ENCODE results near the gene HDAC4. TPM values are rescaled to one million over a fixed set of nuclear protein-coding genes. Genes with fewer than 3 reads are reported as not detected.

Gene HDAC4
- total RNA-seq, 8 experiments from 2014 or later = 12.2 to 55.7 (median 18.1) TPM

DNA sequence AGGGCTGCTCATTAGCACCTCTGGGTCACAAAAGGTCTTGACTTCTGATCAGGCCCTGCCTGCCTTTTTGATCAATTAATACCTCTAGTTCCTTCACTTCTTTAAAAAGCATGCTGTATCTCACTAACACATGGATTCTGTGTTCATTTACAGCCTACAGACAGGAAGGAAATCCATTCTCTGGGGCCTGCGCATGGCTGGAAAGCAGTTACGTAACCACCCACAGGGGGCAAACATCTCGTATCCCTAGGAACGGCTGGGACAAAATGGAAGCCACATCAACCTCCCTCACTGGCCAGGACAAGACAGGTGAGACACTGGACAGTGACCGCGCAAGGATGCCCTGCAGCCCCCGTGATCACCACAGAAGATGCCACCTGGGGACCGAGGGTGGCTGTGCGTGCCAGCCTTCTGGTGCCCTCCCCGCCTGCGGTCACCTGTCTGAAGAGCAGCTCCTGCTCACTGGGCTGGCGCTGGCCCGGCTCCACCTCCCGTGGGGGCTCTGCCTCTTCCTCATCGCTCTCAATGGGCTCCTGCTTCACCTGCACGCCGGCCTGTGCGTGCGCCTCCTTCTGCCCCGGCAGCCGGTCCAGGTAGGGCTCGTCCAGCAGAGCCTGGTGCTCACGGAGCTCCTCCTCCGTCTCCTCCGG is 286.1 kb downstream of the HDAC4 start:
- 83 to 97% (median 96%) methylated on average over 1 to 10 of the region's 25 CpGs; no CpG with 5 or more reads in 5 of the 10 experiments for WGBS, 10 experiments
- no peak overlapping the region for H3K4me3 ChIP-seq

DNA sequence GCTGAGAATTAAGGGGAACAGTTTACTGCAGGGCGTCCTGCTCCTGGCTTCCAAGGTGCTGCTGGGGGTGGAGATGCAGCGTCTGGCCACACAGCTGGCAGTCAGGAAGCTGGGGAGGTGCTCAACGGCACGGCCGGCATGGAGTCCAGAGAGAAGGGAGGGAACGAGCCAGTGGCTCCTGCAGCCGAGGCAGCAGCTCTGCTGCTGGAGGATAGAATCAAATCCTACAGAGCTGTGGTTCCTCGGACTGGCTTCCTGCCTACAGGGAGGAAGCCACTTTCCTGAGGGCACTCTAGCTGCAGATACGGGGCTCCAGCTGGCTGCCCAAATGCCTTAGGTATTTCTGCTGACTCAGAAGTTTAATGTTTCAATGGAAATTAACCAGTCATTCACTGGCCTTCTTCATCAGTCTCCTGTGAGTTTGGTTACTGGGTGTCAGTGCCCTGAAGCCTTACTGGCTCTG is 286.7 kb downstream of the HDAC4 start:
- in situ Hi-C loops (cut with MboI; ENCODE audit: low pct_unique_long_range_greater_than_20kb in 2 of 9, low sequenced_read_pairs in 9 of 9, unreplicated experiment in 9 of 9) = no loop called here
- H3K4me3 ChIP-seq = no peak overlapping the region
- H3K27ac ChIP-seq = no peak overlapping the region
- H3K4me1 ChIP-seq (replicated peaks in 1 of 2) = no peaks in the 10 kb centered on the region
- WGBS, 10 experiments = 57 to 71% methylated on average over 4 of the region's 9 CpGs; no CpG with 5 or more reads in 8 of the 10 experiments
- ATAC-seq (replicated peaks in 6 of 8) = peak in 3 of 8 experiments; percentile 25 to 55 (median 41)

More for the DNA sequence above, 286.1 kb downstream of the HDAC4 start:
- no peak overlapping the region for H3K27ac ChIP-seq
- in situ Hi-C loops (cut with MboI; ENCODE audit: low pct_unique_long_range_greater_than_20kb in 2 of 9, low sequenced_read_pairs in 9 of 9, unreplicated experiment in 9 of 9) = no loop called here
- peak in 1 of 8 experiments; percentile 10 for ATAC-seq (replicated peaks in 6 of 8)
- H3K4me1 ChIP-seq (replicated peaks in 1 of 2) = no peaks in the 10 kb centered on the region

DNA sequence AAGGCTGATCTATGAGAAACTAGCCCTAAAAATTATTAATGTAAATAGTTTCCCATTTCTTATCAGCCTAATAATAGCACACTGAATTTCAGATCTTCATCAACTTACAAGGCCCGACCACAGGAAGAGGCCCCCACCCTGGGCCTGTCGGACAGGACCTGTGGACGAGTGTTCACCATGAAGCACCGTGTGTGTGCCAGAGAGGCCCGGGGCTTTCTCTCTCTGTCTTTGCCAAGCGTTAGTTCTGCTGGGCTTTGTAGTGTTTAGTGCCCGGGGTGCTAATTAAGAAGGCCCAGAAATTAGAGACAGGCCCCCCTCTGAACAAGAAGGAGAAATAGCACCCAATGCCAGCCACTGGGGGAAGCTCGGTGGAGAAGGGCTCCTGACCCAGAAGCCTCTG is 287.2 kb downstream of the HDAC4 start:
- peak in 1 of 8 experiments; percentile 8 for ATAC-seq (replicated peaks in 6 of 8)
- in situ Hi-C loops (cut with MboI; ENCODE audit: low pct_unique_long_range_greater_than_20kb in 2 of 9, low sequenced_read_pairs in 9 of 9, unreplicated experiment in 9 of 9) = no loop called here
- Histone ChIP-seq H3K4me3 (no peak overlapping the region), H3K27ac (no peak overlapping the region), H3K4me1 (replicated peaks in 1 of 2) (no peaks in the 10 kb centered on the region)
- WGBS, 10 experiments = 0 to 96% (median 67%) methylated on average over 1 to 5 of the region's 8 CpGs; no CpG with 5 or more reads in 3 of the 10 experiments

DNA sequence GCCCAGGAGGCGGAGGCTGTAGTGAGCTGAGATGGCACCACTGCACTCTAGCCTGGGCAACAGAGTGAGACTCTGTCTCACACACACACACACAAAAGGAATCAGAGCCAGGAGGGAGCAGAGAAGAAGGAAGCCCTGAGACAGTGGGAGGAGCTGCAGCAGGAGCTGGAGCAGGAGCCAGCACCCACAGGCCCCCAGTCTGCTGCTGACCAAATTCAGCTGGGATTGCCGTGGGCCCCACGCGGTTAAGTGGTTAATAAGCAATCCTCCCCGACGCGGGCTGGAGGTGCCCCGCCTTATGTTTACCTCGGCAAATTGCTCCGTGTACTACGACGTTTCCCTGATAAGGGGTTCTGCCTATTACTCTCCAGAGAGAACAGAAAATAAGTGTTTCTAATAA is 287.6 kb downstream of the HDAC4 start:
- Histone ChIP-seq H3K4me3 (no peak overlapping the region), H3K27ac (no peak overlapping the region), H3K4me1 (replicated peaks in 1 of 2) (no peaks in the 10 kb centered on the region)
- 37 to 100% (median 50%) methylated on average over 1 to 11 of the region's 12 CpGs; no CpG with 5 or more reads in 6 of the 10 experiments for WGBS, 10 experiments
- ATAC-seq (replicated peaks in 6 of 8) = peak in 3 of 8 experiments; percentile 10 to 18 (median 12)
- in situ Hi-C loops (cut with MboI; ENCODE audit: low pct_unique_long_range_greater_than_20kb in 2 of 9, low sequenced_read_pairs in 9 of 9, unreplicated experiment in 9 of 9) = no loop called here

DNA sequence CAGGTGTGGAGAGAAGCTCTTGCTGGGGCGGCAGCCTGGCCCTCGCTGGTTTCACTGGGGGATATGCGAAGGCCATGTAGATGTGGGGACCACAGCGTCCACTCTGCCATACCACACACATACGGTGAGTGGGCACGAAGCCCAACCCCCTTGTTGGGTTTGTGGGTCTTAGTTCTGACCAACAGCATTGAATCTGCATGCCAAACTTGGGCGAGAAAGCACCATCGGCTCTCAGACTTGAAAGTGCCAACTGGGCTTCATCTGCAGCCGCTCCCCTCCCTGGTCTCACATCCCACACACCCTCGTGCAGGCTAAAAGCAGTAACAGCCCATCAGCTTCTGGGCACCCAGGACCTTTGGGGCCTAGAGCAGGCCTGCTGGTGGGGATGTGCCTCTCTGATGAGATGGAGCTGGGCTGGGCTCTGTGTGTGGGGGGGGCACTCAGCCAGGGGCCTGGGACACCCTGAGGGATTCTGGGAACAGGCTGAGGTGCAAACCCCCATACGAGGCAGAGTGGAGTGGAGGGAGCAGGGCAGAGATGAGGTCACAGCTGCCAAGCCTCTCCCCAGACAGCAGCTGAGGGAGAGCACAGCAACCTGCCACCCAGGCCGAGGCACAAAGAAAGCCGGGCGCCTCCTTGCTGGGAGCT is 288.6 kb downstream of the HDAC4 start:
- no peaks in the 10 kb centered on the region for H3K4me1 ChIP-seq (replicated peaks in 1 of 2)
- ATAC-seq (replicated peaks in 6 of 8) = peak in 5 of 8 experiments; percentile 5 to 23 (median 20)
- in situ Hi-C loops (cut with MboI; ENCODE audit: low pct_unique_long_range_greater_than_20kb in 2 of 9, low sequenced_read_pairs in 9 of 9, unreplicated experiment in 9 of 9) = no loop called here
- H3K4me3 ChIP-seq = no peak overlapping the region
- H3K27ac ChIP-seq = no peak overlapping the region
- WGBS, 10 experiments = 80 to 100% (median 100%) methylated on average over 1 to 5 of the region's 14 CpGs; no CpG with 5 or more reads in 4 of the 10 experiments

DNA sequence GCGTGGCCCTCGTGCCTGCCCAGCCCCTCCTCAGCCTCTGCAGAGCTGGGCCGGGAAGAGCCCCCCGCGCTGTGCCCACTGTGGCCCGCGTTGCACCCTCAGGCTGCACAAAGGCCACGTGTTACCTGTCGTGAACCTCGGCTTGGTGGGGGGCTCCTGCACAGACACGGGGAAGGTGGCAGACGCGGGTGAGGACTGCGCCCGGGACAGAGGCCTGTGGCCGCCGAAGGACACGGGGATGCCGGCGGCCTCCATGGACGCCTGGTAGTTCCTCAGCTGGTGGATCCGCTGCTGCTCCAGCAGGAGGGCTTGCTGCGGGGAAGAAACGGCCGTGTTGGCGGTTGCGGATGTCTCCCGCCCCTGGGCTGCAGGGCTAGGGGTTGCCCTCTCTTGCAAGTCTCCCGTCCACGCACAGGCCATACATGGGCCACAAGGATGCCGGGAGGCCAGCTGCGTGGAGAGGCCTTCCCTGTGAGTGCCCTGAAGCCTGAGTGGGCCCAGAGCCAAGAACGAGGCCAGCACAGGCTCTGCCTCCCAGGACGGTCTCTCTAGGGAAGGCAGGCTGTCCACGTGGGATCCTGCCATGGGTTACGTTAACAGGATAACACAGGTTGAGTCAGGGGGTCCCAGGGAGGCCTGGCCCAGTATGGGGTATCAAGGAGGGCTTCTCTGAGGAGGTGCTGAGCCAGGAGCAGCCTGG is 289.3 kb downstream of the HDAC4 start:
- no peak overlapping the region for H3K4me3 ChIP-seq
- no peaks in the 10 kb centered on the region for H3K4me1 ChIP-seq (replicated peaks in 1 of 2)
- no peak overlapping the region for H3K27ac ChIP-seq
- in situ Hi-C loops (cut with MboI; ENCODE audit: low pct_unique_long_range_greater_than_20kb in 2 of 9, low sequenced_read_pairs in 9 of 9, unreplicated experiment in 9 of 9) = no loop called here
- 80 to 97% (median 90%) methylated on average over 1 to 6 of the region's 36 CpGs; no CpG with 5 or more reads in 7 of the 10 experiments for WGBS, 10 experiments
- no peak for ATAC-seq (replicated peaks in 6 of 8)

DNA sequence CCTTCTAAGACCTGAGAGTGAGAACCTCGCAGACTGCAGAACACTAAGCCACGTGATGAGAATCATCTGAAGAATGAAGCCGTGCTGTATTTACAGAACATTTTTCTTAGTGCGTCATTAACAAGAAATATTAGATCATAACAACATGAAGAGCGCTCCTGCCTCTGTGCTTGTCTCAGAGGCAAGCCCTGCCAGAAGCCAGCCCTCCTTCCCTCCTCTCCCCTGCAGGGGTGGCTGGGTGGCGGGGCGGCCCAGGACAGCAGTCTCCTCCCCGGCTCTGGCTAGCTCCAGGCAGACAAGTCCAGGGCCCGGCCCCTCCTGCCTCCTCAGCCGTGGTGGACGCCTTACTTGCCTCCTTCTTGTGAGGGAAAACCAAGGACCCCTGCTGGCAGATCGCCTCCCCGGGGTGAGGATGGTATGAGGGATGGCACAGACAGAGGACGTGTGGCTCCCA is 290.2 kb downstream of the HDAC4 start:
- Histone ChIP-seq H3K27ac (no peak overlapping the region), H3K4me1 (replicated peaks in 1 of 2) (no peaks in the 10 kb centered on the region), H3K4me3 (no peak overlapping the region)
- 65 to 100% (median 87%) methylated on average over 1 to 7 of the region's 14 CpGs; no CpG with 5 or more reads in 5 of the 10 experiments for WGBS, 10 experiments
- in situ Hi-C loops (cut with MboI; ENCODE audit: low pct_unique_long_range_greater_than_20kb in 2 of 9, low sequenced_read_pairs in 9 of 9, unreplicated experiment in 9 of 9) = no loop called here
- ATAC-seq (replicated peaks in 6 of 8) = peak in 1 of 8 experiments; percentile 22

DNA sequence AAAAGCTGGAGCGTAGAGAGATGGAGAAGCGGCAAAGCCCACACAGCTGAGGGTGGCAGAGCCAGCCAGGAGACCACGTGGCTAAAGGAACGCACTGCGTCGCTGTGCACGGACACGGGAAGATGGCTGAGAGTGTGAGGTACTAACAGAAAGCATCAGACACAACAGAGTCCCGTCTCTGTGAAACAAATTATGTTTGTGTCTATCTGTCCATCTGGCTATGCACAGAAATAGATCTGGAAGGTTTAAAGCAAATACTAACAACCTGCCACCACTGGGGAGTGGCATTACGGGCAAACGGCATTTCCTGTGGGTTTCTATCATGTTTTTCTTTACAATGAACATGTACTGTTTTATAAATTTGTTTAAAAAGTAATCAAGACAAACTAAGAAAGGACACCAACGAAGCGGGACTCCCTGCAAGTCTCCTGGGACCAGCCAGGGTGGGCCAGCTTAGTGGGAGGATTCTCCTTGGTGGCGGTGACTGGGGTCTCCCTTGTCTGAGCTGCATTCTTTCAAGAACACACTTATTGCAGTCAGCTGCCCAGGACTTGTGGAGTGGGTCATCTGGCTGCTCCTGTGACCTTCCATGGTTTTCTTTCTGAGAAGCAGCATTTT is 290.8 kb downstream of the HDAC4 start:
- WGBS, 10 experiments = 72 to 100% (median 88%) methylated on average over 1 to 11 of the region's 14 CpGs; no CpG with 5 or more reads in 1 of the 10 experiments
- Histone ChIP-seq H3K4me1 (replicated peaks in 1 of 2) (no peaks in the 10 kb centered on the region), H3K27ac (no peak overlapping the region), H3K4me3 (no peak overlapping the region)
- ATAC-seq (replicated peaks in 6 of 8) = no peak
- in situ Hi-C loops (cut with MboI; ENCODE audit: low pct_unique_long_range_greater_than_20kb in 2 of 9, low sequenced_read_pairs in 9 of 9, unreplicated experiment in 9 of 9) = no loop called here

DNA sequence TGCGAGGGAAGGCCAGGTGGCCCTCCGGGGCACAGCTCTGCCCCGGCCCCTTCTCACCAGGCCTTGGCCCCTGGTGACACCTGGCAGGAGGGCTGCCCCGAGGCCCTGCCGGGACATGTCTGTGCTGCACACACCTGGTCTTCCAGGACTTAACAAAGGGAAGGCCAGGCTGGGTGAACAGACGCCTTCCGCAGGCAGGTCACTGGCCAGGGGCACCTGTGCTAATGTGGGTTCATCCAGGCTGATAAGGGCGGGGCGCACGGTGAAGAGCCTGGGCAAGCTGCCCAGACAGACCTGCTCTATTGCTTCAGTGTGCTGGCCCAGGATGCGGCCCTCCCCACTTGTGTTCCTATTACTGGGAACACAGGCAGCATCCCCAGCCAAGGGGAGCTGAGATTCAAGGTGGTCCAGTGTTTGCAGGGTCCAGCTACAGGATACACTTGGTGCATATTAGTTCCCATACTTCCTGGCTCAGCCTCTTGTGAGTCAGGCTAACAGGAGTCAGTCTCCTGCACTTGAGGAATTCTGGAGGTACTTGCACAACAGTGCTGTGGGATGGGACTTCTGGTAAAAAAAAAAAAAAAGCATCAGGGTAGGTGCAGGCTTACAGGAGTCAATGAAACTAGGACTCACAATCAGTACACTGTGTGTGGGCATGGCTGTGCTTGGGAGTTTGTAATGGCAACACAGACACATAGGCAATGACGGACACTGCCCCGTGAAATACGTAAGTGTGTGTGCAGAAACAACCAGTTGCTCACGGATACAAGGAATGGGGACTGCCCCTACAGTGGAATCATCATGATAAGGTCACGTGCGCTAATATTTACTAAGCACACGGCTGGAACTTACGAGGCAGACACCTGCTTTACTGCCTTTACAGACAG is 291.5 kb downstream of the HDAC4 start:
- H3K4me3 ChIP-seq = no peak overlapping the region
- WGBS, 10 experiments = 89 to 100% (median 100%) methylated on average over 3 to 12 of the region's 19 CpGs; no CpG with 5 or more reads in 3 of the 10 experiments
- no peaks in the 10 kb centered on the region for H3K4me1 ChIP-seq (replicated peaks in 1 of 2)
- H3K27ac ChIP-seq = no peak overlapping the region
- in situ Hi-C loops (cut with MboI; ENCODE audit: low pct_unique_long_range_greater_than_20kb in 2 of 9, low sequenced_read_pairs in 9 of 9, unreplicated experiment in 9 of 9) = no loop called here
- ATAC-seq (replicated peaks in 6 of 8) = peak in 1 of 8 experiments; percentile 28

DNA sequence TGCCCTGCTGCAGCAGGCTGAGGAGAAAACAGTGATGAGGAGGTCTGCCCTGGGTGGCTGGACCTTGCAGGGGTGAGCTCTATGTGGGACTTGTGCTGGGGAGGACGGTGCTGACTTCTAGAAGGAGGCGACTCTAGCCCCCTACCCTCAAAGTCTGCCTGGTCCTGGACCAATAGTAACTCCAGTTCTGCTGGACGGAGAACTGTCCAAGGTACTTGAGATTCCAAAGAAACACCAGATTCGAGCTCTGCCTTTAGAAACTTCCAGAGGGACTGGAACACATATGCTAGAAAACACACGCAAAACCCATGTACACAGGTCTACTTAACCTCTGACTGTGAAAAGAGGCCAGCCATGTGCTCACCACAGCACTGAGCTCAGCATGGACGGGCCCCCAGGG is 292.4 kb downstream of the HDAC4 start:
- Histone ChIP-seq H3K4me3 (no peak overlapping the region), H3K4me1 (replicated peaks in 1 of 2) (no peaks in the 10 kb centered on the region), H3K27ac (no peak overlapping the region)
- in situ Hi-C loops (cut with MboI; ENCODE audit: low pct_unique_long_range_greater_than_20kb in 2 of 9, low sequenced_read_pairs in 9 of 9, unreplicated experiment in 9 of 9) = no loop called here
- ATAC-seq (replicated peaks in 6 of 8) = no peak
- WGBS, 10 experiments = 67 to 100% (median 81%) methylated on average over 1 to 5 of the region's 6 CpGs; no CpG with 5 or more reads in 4 of the 10 experiments

DNA sequence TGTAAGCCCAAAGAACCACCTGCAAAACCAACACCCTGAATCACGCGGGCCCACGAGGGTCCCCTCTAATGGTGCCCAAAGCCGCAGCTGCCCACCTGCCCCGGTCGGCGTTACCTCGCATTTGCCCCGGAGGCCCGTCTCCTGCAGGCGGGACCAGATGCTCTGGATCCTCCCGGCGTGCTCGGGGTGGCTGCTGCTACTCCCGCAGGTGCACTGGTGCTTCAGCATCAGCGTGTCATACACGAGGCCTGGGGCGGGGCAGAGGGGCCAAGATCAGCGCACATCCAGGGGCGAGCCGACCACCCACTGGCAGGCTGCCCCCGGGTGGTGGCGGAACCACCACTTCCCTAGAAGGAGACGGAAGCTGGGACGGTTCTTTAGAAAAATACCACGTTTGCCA is 292.9 kb downstream of the HDAC4 start:
- H3K27ac ChIP-seq = no peak overlapping the region
- ATAC-seq (replicated peaks in 6 of 8) = no peak
- 88 to 100% (median 97%) methylated on average over 3 to 11 of the region's 26 CpGs; no CpG with 5 or more reads in 6 of the 10 experiments for WGBS, 10 experiments
- in situ Hi-C loops (cut with MboI; ENCODE audit: low pct_unique_long_range_greater_than_20kb in 2 of 9, low sequenced_read_pairs in 9 of 9, unreplicated experiment in 9 of 9) = no loop called here
- H3K4me3 ChIP-seq = no peak overlapping the region
- H3K4me1 ChIP-seq (replicated peaks in 1 of 2) = no peaks in the 10 kb centered on the region

DNA sequence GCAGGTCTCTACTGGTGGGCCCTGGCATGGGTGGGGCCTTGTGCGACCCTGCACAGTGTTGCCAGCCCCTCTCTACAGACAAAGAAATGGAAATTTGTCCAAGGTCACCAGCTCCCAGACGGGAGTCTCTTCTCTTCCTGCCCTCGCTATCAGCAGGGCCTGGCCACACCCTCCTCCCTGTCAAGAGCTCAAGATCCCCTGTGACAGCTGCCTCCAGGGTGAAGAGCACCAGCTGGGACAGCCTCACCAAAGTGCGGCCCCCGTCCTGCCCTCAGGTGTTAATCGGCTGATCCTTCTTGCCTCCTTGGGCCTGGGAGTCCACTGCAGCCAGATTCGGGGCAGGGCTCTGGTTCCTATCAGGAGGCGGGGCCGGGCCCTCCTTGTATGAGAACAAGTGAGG is 293.9 kb downstream of the HDAC4 start:
- in situ Hi-C loops (cut with MboI; ENCODE audit: low pct_unique_long_range_greater_than_20kb in 2 of 9, low sequenced_read_pairs in 9 of 9, unreplicated experiment in 9 of 9) = no loop called here
- H3K27ac ChIP-seq = no peak overlapping the region
- H3K4me3 ChIP-seq = no peak overlapping the region
- ATAC-seq (replicated peaks in 6 of 8) = no peak
- no peaks in the 10 kb centered on the region for H3K4me1 ChIP-seq (replicated peaks in 1 of 2)
- WGBS, 10 experiments = 80 to 100% (median 93%) methylated on average over 1 to 3 of the region's 9 CpGs; no CpG with 5 or more reads in 7 of the 10 experiments

All from motor neuron (in vitro differentiated cells).